ENCODE results near the gene SREK1.

The SREK1 gene

DNA sequence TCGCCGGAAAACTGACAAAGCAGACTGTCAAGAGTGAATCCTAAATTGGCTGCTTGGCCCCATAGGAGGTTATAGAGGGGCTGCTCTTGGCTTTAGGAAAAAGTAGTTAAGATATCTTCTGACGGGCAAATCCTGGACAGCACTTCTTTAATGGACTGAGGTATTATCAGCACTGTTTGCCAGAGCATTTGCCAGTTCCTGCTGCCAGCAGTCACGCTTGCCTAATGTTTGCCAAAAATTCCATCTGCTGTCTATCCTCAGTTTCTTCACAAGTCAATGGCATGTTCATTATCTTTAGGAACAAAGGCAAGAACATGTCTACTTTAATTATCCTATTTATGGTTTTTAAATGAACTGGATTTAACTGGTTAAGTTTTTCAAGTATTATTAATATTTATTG lies 25.8 kb upstream of the SREK1 start:
- H3K4me3 ChIP-seq (ENCODE audit: low read depth in 1 of 2, low read length in 2 of 2), result no peak overlapping the region
- H3K36me3 ChIP-seq (ENCODE audit: insufficient read depth, low read length), result no peaks in the 10 kb centered on the region
- H3K27ac ChIP-seq (ENCODE audit: low read length), result no peak overlapping the region
- H3K79me2 ChIP-seq (ENCODE audit: insufficient read depth, low read length), result no peaks in the 10 kb centered on the region
- H2AFZ ChIP-seq (ENCODE audit: low read depth, low read length), result no peak overlapping the region
- H3K4me2 ChIP-seq (ENCODE audit: insufficient read depth, low read length), result no peak overlapping the region
- no peaks in the 10 kb centered on the region for H3K4me1 ChIP-seq (ENCODE audit: insufficient read depth, low read length)
- ATAC-seq (ENCODE audit: insufficient read depth, low read depth) (no peak), DNase-seq (no peak)
- TF ChIP-seq, protein P1, sequence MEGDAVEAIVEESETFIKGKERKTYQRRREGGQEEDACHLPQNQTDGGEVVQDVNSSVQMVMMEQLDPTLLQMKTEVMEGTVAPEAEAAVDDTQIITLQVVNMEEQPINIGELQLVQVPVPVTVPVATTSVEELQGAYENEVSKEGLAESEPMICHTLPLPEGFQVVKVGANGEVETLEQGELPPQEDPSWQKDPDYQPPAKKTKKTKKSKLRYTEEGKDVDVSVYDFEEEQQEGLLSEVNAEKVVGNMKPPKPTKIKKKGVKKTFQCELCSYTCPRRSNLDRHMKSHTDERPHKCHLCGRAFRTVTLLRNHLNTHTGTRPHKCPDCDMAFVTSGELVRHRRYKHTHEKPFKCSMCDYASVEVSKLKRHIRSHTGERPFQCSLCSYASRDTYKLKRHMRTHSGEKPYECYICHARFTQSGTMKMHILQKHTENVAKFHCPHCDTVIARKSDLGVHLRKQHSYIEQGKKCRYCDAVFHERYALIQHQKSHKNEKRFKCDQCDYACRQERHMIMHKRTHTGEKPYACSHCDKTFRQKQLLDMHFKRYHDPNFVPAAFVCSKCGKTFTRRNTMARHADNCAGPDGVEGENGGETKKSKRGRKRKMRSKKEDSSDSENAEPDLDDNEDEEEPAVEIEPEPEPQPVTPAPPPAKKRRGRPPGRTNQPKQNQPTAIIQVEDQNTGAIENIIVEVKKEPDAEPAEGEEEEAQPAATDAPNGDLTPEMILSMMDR (IDR thresholded peaks at IDR 0.05; ENCODE audit: borderline replicate concordance, extremely low read depth, low read length, poor library complexity, severe bottlenecking), result no peak
- TF ChIP-seq EZH2 (IDR thresholded peaks at IDR 0.05; ENCODE audit: borderline replicate concordance, low read depth, low read length, severe bottlenecking), result no peak
- no peaks in the 10 kb centered on the region for H3K27me3 ChIP-seq (ENCODE audit: insufficient read depth, low read length, poor library complexity)
- H3K9ac ChIP-seq (ENCODE audit: low read depth, low read length), result no peak overlapping the region
- H4K20me1 ChIP-seq (ENCODE audit: insufficient read depth, low read length), result no peaks in the 10 kb centered on the region
- no peaks in the 10 kb centered on the region for H3K9me3 ChIP-seq (ENCODE audit: insufficient read depth, low read length, severe bottlenecking)

DNA sequence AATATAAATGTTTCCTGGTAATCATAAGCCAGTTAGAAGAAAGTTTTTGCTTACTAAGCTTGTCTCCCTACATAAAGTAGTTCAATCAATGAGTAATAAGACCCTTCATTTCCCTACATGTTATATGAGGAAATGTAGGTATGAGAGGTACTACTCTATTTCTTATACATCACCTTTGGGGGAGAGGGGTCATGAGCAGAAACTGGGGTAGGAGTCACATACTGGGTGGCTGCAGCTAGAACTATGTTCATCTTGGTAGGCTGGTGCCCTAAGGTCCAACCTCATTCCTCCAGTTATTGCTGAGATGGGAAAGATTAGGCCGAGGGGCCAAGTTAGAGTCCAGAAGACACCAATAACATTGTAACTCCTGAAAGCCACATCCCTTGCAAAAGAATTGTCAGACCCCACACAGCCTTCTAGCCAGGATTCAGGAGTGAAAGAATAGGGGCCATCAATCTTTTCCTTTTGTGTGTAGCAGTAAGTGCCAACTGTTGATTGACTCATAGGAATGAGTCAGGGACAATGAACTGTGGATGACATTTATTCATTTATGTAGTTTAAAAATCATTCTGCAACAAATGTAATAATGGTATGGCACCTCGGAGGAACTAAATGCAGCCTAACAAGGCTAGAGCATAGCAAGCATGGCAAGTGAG lies 21.6 kb upstream of the SREK1 start:
- TF ChIP-seq, protein P1 (IDR thresholded peaks at IDR 0.05; ENCODE audit: borderline replicate concordance, extremely low read depth, low read length, poor library complexity, severe bottlenecking), result no peak
- TF ChIP-seq EZH2 (IDR thresholded peaks at IDR 0.05; ENCODE audit: borderline replicate concordance, low read depth, low read length, severe bottlenecking), result no peak
- ATAC-seq (ENCODE audit: insufficient read depth, low read depth) (no peak), DNase-seq (no peak)
- Histone ChIP-seq H3K4me3 (ENCODE audit: low read depth in 1 of 2, low read length in 2 of 2) (no peak overlapping the region), H3K9ac (ENCODE audit: low read depth, low read length) (no peak overlapping the region), H3K9me3 (ENCODE audit: insufficient read depth, low read length, severe bottlenecking) (no peaks in the 10 kb centered on the region), H3K27me3 (ENCODE audit: insufficient read depth, low read length, poor library complexity) (no peaks in the 10 kb centered on the region), H3K4me1 (ENCODE audit: insufficient read depth, low read length) (no peaks in the 10 kb centered on the region), H3K27ac (ENCODE audit: low read length) (no peak overlapping the region), H3K79me2 (ENCODE audit: insufficient read depth, low read length) (no peaks in the 10 kb centered on the region), H3K4me2 (ENCODE audit: insufficient read depth, low read length) (no peak overlapping the region), H3K36me3 (ENCODE audit: insufficient read depth, low read length) (no peaks in the 10 kb centered on the region), H4K20me1 (ENCODE audit: insufficient read depth, low read length) (no peaks in the 10 kb centered on the region), H2AFZ (ENCODE audit: low read depth, low read length) (no peak overlapping the region)

DNA sequence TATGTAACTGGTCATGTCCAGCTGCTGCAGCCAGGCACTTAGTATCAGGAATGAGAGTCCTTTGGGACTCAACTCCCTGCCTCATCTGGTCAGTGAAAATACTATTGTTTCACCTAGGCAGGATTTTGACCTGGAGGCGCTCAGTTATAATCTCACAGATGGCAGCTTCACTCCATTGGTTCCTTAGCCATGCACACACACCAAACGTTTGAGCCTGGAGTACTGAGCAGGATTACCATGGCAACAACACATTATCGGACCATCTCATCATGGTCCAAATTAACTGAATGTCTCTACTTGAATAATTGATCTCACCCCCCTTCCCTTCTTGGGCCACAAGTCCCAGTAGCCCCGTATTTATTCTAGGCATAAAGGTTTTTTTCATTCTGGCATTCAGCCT lies 15.0 kb upstream of the SREK1 start:
- H3K4me3 ChIP-seq (ENCODE audit: low read depth in 1 of 2, low read length in 2 of 2), result no peak overlapping the region
- ATAC-seq (ENCODE audit: insufficient read depth, low read depth) (no peak), DNase-seq (no peak)
- no peaks in the 10 kb centered on the region for H3K36me3 ChIP-seq (ENCODE audit: insufficient read depth, low read length)
- no peaks in the 10 kb centered on the region for H3K27me3 ChIP-seq (ENCODE audit: insufficient read depth, low read length, poor library complexity)
- H3K4me2 ChIP-seq (ENCODE audit: insufficient read depth, low read length), result no peak overlapping the region
- H3K79me2 ChIP-seq (ENCODE audit: insufficient read depth, low read length), result no peaks in the 10 kb centered on the region
- H3K9me3 ChIP-seq (ENCODE audit: insufficient read depth, low read length, severe bottlenecking), result no peaks in the 10 kb centered on the region
- H3K27ac ChIP-seq (ENCODE audit: low read length), result no peak overlapping the region
- H3K9ac ChIP-seq (ENCODE audit: low read depth, low read length), result no peak overlapping the region
- H2AFZ ChIP-seq (ENCODE audit: low read depth, low read length), result no peak overlapping the region
- TF ChIP-seq, protein P1 (IDR thresholded peaks at IDR 0.05; ENCODE audit: borderline replicate concordance, extremely low read depth, low read length, poor library complexity, severe bottlenecking), result no peak
- TF ChIP-seq EZH2 (IDR thresholded peaks at IDR 0.05; ENCODE audit: borderline replicate concordance, low read depth, low read length, severe bottlenecking), result no peak
- H3K4me1 ChIP-seq (ENCODE audit: insufficient read depth, low read length), result no peaks in the 10 kb centered on the region
- no peaks in the 10 kb centered on the region for H4K20me1 ChIP-seq (ENCODE audit: insufficient read depth, low read length)

Data from DND-41 (cell line).